Fibroblast of villous mesenchyme (primary cell): ENCODE measurements around the gene IL1RN. TPM values are rescaled to one million over a fixed set of nuclear protein-coding genes. Genes with fewer than 3 reads are reported as not detected.

Source experiments
- DNase-seq: peaks from one replicate; pipeline ENCODE4 v3.0.0-alpha.2; 2010; ENCODE audit warnings: low read depth
- H3K4me3 ChIP-seq: 2 replicates; pipeline ENCODE4 v1.5.1; 2011; ENCODE audit warnings: low read depth, mild to moderate bottlenecking, low read length
- CTCF ChIP-seq: IDR thresholded peaks from 2 replicates; pipeline ENCODE4 v1.5.1; 2012; ENCODE audit warnings: low read depth, mild to moderate bottlenecking, low read length; ENCODE audit not compliant: insufficient read depth
- total RNA-seq: library from RNA; depleted of rRNA; stranded (reverse); fragments of >200 nt; gene quantifications from 2 replicates; pipeline ENCODE4 v1.2.3, GENCODE V29; 2012

The IL1RN gene
- total RNA-seq, 1 donor = not detected

DNA sequence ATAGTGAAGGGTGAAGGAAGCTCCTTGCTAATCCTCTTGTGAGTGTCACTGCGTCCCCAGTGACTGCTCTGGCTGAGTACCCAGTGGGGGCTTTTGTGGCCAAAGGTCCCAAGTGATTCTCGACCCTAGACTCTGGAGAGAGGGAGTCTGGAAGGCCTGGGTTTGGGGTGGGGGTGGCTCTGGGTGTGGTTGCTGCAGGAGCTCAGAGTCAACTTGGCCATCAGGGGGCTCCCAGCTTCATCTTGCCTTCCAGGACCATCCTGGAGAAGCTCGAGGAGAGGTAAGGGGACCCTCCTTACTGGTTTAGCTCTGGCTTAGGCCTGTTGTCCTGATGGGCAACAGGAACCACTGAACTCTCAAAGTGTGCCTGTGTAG is 47.0 kb downstream of the IL1RN start:
- H3K4me3 ChIP-seq = no peak overlapping the region
- TF ChIP-seq CTCF = no peak
- no peak for DNase-seq

GRCh38 chr2:113175042-113175628 is 47.7 kb downstream of the IL1RN start:
- DNase-seq = no peak
- no peak for TF ChIP-seq CTCF
- no peak overlapping the region for H3K4me3 ChIP-seq

DNA sequence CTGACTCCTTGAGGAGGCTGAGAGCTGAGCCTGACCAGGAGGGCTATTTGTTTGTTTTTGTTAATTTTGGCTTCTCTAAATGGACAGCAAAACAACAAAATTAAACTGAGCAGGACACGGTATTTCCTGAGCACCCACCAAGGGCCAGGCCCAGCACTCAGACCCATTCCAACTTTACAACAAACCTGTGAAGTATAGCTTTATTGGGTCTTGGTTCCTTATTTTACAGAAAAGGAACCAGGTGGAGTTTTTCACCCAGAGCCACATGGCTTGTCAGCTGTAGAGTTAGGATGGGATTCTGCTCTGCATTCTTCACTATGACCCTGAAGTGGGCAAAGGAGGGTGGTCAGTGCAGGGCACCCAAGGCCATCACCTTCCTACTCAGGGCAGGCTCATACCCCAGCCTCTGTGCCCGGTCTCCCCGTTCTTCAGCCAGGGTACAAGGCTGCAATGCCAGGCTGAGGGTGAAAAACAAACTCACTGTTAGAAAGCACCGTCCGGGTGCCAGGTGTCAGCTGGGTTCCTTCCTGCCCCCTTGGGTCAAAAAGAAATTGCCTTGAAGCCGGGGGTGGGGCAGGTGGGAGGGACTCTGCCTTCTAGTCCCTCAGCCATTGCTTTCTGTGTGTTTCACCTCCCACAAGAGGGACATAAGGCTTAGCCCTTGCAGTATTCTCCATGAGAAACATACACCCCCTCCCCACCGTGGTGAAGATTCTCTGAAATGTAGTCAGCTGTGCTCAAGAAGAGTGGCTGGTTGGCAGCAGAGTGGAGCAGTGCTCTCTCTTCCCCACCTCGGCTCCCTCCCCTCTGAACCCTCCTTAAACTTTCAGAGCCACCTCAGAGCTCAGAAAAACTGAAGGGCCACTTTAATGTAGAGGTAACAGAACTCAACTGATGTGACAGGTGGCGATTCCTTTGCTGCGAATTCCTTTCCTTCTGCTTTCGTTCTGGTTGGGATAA is 48.6 kb downstream of the IL1RN start:
- no peak for TF ChIP-seq CTCF
- H3K4me3 ChIP-seq = no peak overlapping the region
- DNase-seq = no peak

- DNase-seq = no peak
- no peak for TF ChIP-seq CTCF
- H3K4me3 ChIP-seq = no peak overlapping the region
Observed at GRCh38 chr2:113176696-113177355, 49.4 kb downstream of the IL1RN start.

- no peak for DNase-seq
- no peak overlapping the region for H3K4me3 ChIP-seq
- no peak for TF ChIP-seq CTCF
Observed at GRCh38 chr2:113178069-113178746, 50.8 kb downstream of the IL1RN start.

DNA sequence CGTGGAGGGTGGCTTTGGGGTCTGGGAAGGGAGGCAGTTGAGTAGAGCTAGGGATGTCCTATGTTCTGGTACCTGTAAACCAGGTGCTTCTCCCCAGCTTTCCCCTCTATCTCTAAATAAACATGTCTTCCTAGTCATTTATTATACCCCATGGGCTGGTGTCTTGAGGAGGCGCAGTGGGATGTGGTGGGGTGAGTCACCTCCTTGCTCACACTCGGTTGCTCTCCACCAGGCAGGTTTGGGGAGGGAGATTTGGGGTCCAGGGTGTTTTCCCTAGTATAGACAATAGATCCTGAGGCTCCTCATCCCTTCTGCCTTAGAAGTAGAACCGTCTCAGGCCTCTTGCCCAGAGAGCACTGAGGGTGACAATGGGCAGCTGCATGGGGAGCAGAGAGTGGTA is 51.5 kb downstream of the IL1RN start:
- DNase-seq = no peak
- no peak overlapping the region for H3K4me3 ChIP-seq
- no peak for TF ChIP-seq CTCF
